ENCODE data around the gene CILP2.
A peak's percentile ranks its signal among the peaks of the same experiment; 100 is the strongest.

CILP2 gene

GRCh38 chr19:19582471-19582870 is 44.4 kb downstream of the CILP2 start:
- H3K4me3 ChIP-seq (ENCODE audit: low read depth, low read length), result no peak overlapping the region
- no peak for DNase-seq (ENCODE audit: low read depth)

GRCh38 chr19:19584356-19584755 is 46.3 kb downstream of the CILP2 start:
- no peak for DNase-seq (ENCODE audit: low read depth)
- no peak overlapping the region for H3K4me3 ChIP-seq (ENCODE audit: low read depth, low read length)

- no peak for DNase-seq (ENCODE audit: low read depth)
- H3K4me3 ChIP-seq (ENCODE audit: low read depth, low read length), result no peak overlapping the region
Measured at GRCh38 chr19:19587771-19588170, 49.7 kb downstream of the CILP2 start.

GRCh38 chr19:19588546-19588945 is 50.5 kb downstream of the CILP2 start:
- H3K4me3 ChIP-seq (ENCODE audit: low read depth, low read length), result no peak overlapping the region
- DNase-seq (ENCODE audit: low read depth), result no peak

- peak; percentile 86 for DNase-seq (ENCODE audit: low read depth)
- no peak overlapping the region for H3K4me3 ChIP-seq (ENCODE audit: low read depth, low read length)
Measured at GRCh38 chr19:19591133-19591825, 53.2 kb downstream of the CILP2 start.

- no peak for DNase-seq (ENCODE audit: low read depth)
Measured at GRCh38 chr19:19592690-19593089, 54.6 kb downstream of the CILP2 start.

GRCh38 chr19:19594381-19594780 is 56.3 kb downstream of the CILP2 start:
- H3K4me3 ChIP-seq (ENCODE audit: low read depth, low read length), result no peak overlapping the region
- no peak for DNase-seq (ENCODE audit: low read depth)

More at GRCh38 chr19:19592690-19593089, 54.6 kb downstream of the CILP2 start:
- no peak overlapping the region for H3K4me3 ChIP-seq (ENCODE audit: low read depth, low read length)

GRCh38 chr19:19595171-19595701 is 57.2 kb downstream of the CILP2 start:
- no peak for DNase-seq (ENCODE audit: low read depth)
- H3K4me3 ChIP-seq (ENCODE audit: low read depth, low read length), result no peak overlapping the region

Data from skeletal muscle cell (primary cell).